ENCODE results near the gene DIP2C.
"Not testable (repeated sequence)": the region's sequence is repeated elsewhere in the genome, so short reads cannot be mapped to it uniquely, and the experiment has no call there.

DIP2C gene

DNA sequence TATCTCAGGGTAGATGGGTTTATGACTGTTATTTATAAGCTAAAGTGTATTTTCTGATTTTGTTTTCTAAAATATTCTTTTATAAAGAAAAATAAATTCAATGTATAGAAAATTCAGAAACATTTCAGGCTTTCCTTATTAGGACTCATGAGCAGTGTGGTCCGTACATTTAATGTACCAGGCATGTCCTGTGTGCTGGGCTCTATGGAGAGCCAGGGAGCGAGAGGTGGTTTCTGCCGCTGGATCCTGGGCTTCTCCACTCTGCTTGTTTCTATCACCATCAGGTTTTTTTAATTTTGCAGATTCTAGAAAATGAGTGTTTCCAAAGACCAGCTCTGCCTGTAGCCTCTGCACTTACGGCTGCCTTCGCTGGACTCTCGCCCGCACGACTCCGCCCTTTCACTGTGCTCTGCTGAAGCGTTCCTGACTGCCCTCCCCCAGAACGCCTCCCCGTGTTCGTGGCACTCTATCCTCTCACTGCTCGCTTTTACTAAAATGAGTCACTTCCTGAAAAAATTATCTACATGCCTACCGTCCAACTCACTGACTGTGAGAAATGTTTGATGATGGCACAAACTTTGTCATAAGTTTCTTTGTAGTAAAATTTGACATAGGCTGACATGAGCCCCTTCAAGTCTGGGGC lies 365.7 kb downstream of the DIP2C start:
- Histone ChIP-seq H3K27ac (no peak overlapping the region), H3K27me3 (ENCODE audit: insufficient read depth, low read depth, severe bottlenecking) (no peaks in the 10 kb centered on the region), H3K9me3 (ENCODE audit: severe bottlenecking) (no peaks in the 10 kb centered on the region), H3K36me3 (no peaks in the 10 kb centered on the region), H3K4me3 (ENCODE audit: low read depth, low read length) (no peak overlapping the region)
- TF ChIP-seq, protein P1, sequence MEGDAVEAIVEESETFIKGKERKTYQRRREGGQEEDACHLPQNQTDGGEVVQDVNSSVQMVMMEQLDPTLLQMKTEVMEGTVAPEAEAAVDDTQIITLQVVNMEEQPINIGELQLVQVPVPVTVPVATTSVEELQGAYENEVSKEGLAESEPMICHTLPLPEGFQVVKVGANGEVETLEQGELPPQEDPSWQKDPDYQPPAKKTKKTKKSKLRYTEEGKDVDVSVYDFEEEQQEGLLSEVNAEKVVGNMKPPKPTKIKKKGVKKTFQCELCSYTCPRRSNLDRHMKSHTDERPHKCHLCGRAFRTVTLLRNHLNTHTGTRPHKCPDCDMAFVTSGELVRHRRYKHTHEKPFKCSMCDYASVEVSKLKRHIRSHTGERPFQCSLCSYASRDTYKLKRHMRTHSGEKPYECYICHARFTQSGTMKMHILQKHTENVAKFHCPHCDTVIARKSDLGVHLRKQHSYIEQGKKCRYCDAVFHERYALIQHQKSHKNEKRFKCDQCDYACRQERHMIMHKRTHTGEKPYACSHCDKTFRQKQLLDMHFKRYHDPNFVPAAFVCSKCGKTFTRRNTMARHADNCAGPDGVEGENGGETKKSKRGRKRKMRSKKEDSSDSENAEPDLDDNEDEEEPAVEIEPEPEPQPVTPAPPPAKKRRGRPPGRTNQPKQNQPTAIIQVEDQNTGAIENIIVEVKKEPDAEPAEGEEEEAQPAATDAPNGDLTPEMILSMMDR (IDR thresholded peaks at IDR 0.05; ENCODE audit: low read depth, low read length): no peak
- DNase-seq: no peak

DNA sequence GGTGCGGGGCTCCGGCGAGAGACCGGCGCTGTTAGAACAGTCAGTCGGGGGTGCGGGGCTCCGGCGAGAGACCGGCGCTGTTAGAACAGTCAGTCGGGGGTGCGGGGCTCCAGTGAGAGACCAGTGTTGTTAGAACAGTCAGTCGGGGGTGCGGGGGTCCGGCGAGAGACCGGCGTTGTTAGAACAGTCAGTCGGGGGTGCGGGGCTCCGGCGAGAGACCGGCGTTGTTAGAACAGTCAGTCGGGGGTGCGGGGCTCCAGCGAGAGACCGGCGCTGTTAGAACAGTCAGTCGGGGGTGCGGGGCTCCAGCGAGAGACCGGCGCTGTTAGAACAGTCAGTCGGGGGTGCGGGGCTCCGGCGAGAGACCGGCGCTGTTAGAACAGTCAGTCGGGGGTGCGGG lies 366.4 kb downstream of the DIP2C start:
- not testable (repeated sequence) for H3K27ac ChIP-seq; DNase-seq; H3K36me3 ChIP-seq; H3K4me3 ChIP-seq (ENCODE audit: low read depth, low read length); H3K27me3 ChIP-seq (ENCODE audit: insufficient read depth, low read depth, severe bottlenecking); H3K9me3 ChIP-seq (ENCODE audit: severe bottlenecking)

DNA sequence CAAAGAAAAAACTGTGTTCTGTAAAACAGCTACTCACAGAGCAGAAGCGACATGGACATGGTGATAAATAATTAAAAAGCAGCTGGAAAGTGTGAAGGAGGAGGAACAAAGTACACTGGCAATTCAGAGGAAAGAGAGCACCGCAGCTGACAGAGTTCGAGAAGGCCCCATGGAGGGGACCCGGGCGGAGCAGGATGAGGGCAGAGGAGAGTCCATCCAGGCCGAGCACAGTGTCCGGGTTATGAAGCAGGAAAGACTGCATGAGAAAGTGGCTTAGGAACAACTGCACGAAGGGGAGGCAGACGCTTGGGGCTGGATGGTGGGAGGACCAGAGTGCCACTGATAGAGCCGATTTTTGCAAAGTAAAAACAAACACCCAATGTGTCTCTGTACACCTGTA lies 368.7 kb downstream of the DIP2C start:
- Histone ChIP-seq H3K36me3 (no peaks in the 10 kb centered on the region), H3K27ac (no peak overlapping the region), H3K27me3 (ENCODE audit: insufficient read depth, low read depth, severe bottlenecking) (no peaks in the 10 kb centered on the region), H3K9me3 (ENCODE audit: severe bottlenecking) (no peaks in the 10 kb centered on the region), H3K4me3 (ENCODE audit: low read depth, low read length) (no peak overlapping the region)
- TF ChIP-seq, protein P1 (IDR thresholded peaks at IDR 0.05; ENCODE audit: low read depth, low read length): no peak
- no peak for DNase-seq

DNA sequence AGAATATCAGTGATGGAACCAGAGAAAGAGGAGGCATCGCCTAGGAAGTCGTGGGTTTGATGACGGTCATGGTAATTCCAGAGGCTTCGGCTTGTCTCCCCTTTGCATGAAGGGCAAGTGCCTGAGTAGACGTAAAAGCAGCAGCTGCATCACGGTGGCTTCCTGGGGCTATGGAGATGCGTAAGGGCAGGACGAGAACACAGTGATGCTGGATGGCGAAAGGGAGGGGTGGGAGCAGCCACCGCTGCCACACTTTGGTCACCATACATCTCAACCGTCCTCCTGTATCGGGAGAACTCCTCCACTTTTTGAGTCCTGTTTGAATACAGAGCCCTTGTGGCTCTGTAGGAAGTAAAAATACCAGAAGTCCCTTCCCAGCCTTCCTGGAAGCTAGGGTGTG lies 371.5 kb downstream of the DIP2C start:
- Histone ChIP-seq H3K27ac (no peak overlapping the region), H3K4me3 (ENCODE audit: low read depth, low read length) (no peak overlapping the region), H3K9me3 (ENCODE audit: severe bottlenecking) (no peaks in the 10 kb centered on the region), H3K27me3 (ENCODE audit: insufficient read depth, low read depth, severe bottlenecking) (no peaks in the 10 kb centered on the region), H3K36me3 (no peaks in the 10 kb centered on the region)
- TF ChIP-seq, protein P1 (IDR thresholded peaks at IDR 0.05; ENCODE audit: low read depth, low read length): no peak
- DNase-seq: no peak

DNA sequence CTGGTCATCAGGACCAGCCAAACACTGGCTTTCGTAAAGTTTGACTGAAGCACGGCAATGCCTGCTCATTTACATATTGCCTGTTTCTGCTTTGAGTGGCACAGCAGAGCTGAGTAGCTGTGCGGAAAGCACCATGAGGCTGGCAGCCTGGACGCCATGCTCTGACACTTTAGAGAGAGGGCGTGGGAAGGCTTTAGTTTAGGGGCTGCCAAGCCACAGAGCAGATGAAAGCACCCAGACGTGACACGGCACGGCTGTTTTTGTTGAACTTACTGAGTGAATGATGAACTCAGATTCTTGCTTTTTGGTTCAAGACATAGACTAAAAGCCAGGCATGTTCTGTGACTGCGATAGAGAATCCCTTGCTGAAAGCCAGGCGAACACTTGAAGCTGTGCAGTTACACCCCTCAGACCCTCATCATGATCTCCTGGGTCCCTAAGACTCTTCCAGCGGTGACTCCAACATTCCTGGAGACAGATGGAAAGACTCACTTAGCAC lies 372.1 kb downstream of the DIP2C start:
- H3K27me3 ChIP-seq (ENCODE audit: insufficient read depth, low read depth, severe bottlenecking): no peaks in the 10 kb centered on the region
- H3K27ac ChIP-seq: no peak overlapping the region
- H3K36me3 ChIP-seq: no peaks in the 10 kb centered on the region
- H3K4me3 ChIP-seq (ENCODE audit: low read depth, low read length): no peak overlapping the region
- TF ChIP-seq, protein P1 (IDR thresholded peaks at IDR 0.05; ENCODE audit: low read depth, low read length): no peak
- no peak for DNase-seq
- H3K9me3 ChIP-seq (ENCODE audit: severe bottlenecking): no peaks in the 10 kb centered on the region

DNA sequence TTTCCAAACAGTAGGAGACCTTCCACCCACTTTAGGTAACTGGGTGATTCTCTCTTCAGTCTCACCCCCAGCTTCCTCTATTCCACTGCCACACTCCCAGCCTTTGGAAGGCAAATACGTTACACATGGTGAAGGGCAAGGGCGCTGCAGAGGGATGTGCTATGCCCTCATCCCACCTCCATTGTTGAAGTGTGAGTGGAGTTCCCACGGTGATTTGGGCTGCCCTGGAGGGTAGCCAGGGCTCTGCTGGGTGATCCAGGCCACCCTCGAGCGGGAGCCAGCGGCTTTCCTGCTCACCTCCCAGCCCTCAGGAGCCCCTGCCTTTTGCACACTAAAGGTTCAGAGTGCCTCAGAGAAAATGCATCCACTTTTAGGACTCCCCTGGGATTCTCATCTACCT lies 373.1 kb downstream of the DIP2C start:
- H3K4me3 ChIP-seq (ENCODE audit: low read depth, low read length): no peak overlapping the region
- no peaks in the 10 kb centered on the region for H3K36me3 ChIP-seq
- TF ChIP-seq, protein P1 (IDR thresholded peaks at IDR 0.05; ENCODE audit: low read depth, low read length): no peak
- H3K9me3 ChIP-seq (ENCODE audit: severe bottlenecking): no peaks in the 10 kb centered on the region
- H3K27ac ChIP-seq: no peak overlapping the region
- DNase-seq: no peak
- H3K27me3 ChIP-seq (ENCODE audit: insufficient read depth, low read depth, severe bottlenecking): no peaks in the 10 kb centered on the region

All from WERI-Rb-1 (cell line).